HCT116 (cell line): ENCODE measurements around the gene RHOG.

Source experiments
- CTCF ChIP-seq, 3 experiments: fragments of 200-600 bp in 1 of 3; sonication (generic) in 1 of 3; IDR thresholded peaks in 2 of 3; conservative IDR thresholded peaks in 1 of 3; 2 replicates each; pipeline ENCODE4 v1.5.1; 2012 to 2017; ENCODE audit warnings: low read depth in 2 of 3, low read length in 2 of 3, antibody characterized with exemption in 1 of 3, borderline replicate concordance in 1 of 3, control low read depth in 1 of 3, mild to moderate bottlenecking in 1 of 3, mixed read lengths in 1 of 3, mixed run types in 1 of 3, moderate library complexity in 1 of 3; ENCODE audit not compliant: insufficient read depth in 1 of 3
- EGR1 ChIP-seq: IDR thresholded peaks from 2 replicates; pipeline ENCODE4 v1.6.1; 2012; ENCODE audit warnings: low read depth
- FOSL1 ChIP-seq: IDR thresholded peaks from 2 replicates; pipeline ENCODE4 v1.6.1; 2012; ENCODE audit warnings: low read depth
- POLR2A ChIP-seq: IDR thresholded peaks from 2 replicates; pipeline ENCODE4 v1.7.0; 2011; ENCODE audit warnings: borderline replicate concordance; ENCODE audit not compliant: insufficient read depth, insufficient read length; ENCODE audit errors: extremely low read depth
- POLR2AphosphoS5 ChIP-seq: IDR thresholded peaks from 2 replicates; pipeline ENCODE4 v1.6.1; 2011; ENCODE audit warnings: mild to moderate bottlenecking, low read depth, low read length, moderate library complexity
- RAD21 ChIP-seq: IDR thresholded peaks from 2 replicates; pipeline ENCODE4 v1.6.1; 2012; ENCODE audit warnings: low read depth, mild to moderate bottlenecking
- TCF7L2 ChIP-seq: IDR thresholded peaks from 2 replicates; pipeline ENCODE4 v1.7.0; 2011; ENCODE audit warnings: borderline replicate concordance, inconsistent platforms; ENCODE audit not compliant: insufficient read depth, insufficient read length; ENCODE audit errors: extremely low read depth
- ZBTB33 ChIP-seq: IDR thresholded peaks from 2 replicates; pipeline ENCODE4 v1.6.1; 2011; ENCODE audit warnings: mild to moderate bottlenecking, low read length, moderate library complexity; ENCODE audit not compliant: insufficient replicate concordance; ENCODE audit errors: extremely low read depth

GRCh38 chr11:3849297-3849874 lies 8.6 kb upstream of the RHOG start:
- TF ChIP-seq CTCF (IDR thresholded peaks at IDR 0.05 in 2 of 3, conservative IDR thresholded peaks at IDR 0.05 in 1 of 3; ENCODE audit: borderline replicate concordance in 1 of 3, insufficient read depth in 1 of 3, low read depth in 2 of 3, low read length in 2 of 3) (peak; percentile 70 to 80 (median 77); a peak in 5 of 6 replicates), EGR1 (no peak), POLR2AphosphoS5 (no peak), TCF7L2 (no peak), ZBTB33 (no peak), POLR2A (no peak), FOSL1 (no peak), RAD21 (peak; percentile 77)
